ENCODE data around the gene MTMR10.

The MTMR10 gene

GRCh38 chr15:30991255-30992235 is at the start of gene MTMR10:
Gene MTMR10, minus strand, starts transcription at chr15:30991628. Its CDS starts 122 bp downstream, at chr15:30991506.
- no peak for FAIRE-seq
- DNase-seq (ENCODE audit: low spot score) = peak; percentile 46

GRCh38 chr15:31040611-31041010 is 49.2 kb upstream of the MTMR10 start:
- FAIRE-seq = no peak
- DNase-seq (ENCODE audit: low spot score) = no peak

GRCh38 chr15:31039961-31040360 is 48.5 kb upstream of the MTMR10 start:
- DNase-seq (ENCODE audit: low spot score) (no peak), FAIRE-seq (no peak)

GRCh38 chr15:31037731-31038477 is 46.5 kb upstream of the MTMR10 start:
- no peak for DNase-seq (ENCODE audit: low spot score)
- FAIRE-seq = no peak

GRCh38 chr15:31036783-31037182 is 45.4 kb upstream of the MTMR10 start:
- no peak for FAIRE-seq
- DNase-seq (ENCODE audit: low spot score) = no peak

GRCh38 chr15:31035610-31036009 is 44.2 kb upstream of the MTMR10 start:
- FAIRE-seq (no peak), DNase-seq (ENCODE audit: low spot score) (no peak)

GRCh38 chr15:31034152-31034551 is 42.7 kb upstream of the MTMR10 start:
- DNase-seq (ENCODE audit: low spot score) = no peak
- no peak for FAIRE-seq

- FAIRE-seq (no peak), DNase-seq (ENCODE audit: low spot score) (no peak)
These were observed 41.5 kb upstream of the MTMR10 start for GRCh38 chr15:31032961-31033371.

GRCh38 chr15:31031471-31032067 is 40.1 kb upstream of the MTMR10 start:
- DNase-seq (ENCODE audit: low spot score) = peak; percentile 31
- no peak for FAIRE-seq

- FAIRE-seq (no peak), DNase-seq (ENCODE audit: low spot score) (no peak)
These were observed 36.6 kb upstream of the MTMR10 start for GRCh38 chr15:31027910-31028578.

- no peak for DNase-seq (ENCODE audit: low spot score)
These were observed 34.6 kb upstream of the MTMR10 start for GRCh38 chr15:31025996-31026395.

GRCh38 chr15:31024979-31025378 is 33.6 kb upstream of the MTMR10 start:
- no peak for FAIRE-seq
- DNase-seq (ENCODE audit: low spot score) = no peak

More at GRCh38 chr15:31025996-31026395, 34.6 kb upstream of the MTMR10 start:
- no peak for FAIRE-seq

GRCh38 chr15:31024330-31024729 is 32.9 kb upstream of the MTMR10 start:
- FAIRE-seq (peak; percentile 84), DNase-seq (ENCODE audit: low spot score) (peak; percentile 88)

GRCh38 chr15:31023841-31024240 is 32.4 kb upstream of the MTMR10 start:
- DNase-seq (ENCODE audit: low spot score) (no peak), FAIRE-seq (no peak)

GRCh38 chr15:31021067-31021665 is 29.7 kb upstream of the MTMR10 start:
- DNase-seq (ENCODE audit: low spot score) (no peak), FAIRE-seq (no peak)

- DNase-seq (ENCODE audit: low spot score) = no peak
- no peak for FAIRE-seq
These were observed 29.1 kb upstream of the MTMR10 start for GRCh38 chr15:31020542-31020941.

GRCh38 chr15:31019986-31020385 is 28.6 kb upstream of the MTMR10 start:
- FAIRE-seq (no peak), DNase-seq (ENCODE audit: low spot score) (no peak)

- FAIRE-seq (no peak), DNase-seq (ENCODE audit: low spot score) (no peak)
These were observed 25.9 kb upstream of the MTMR10 start for GRCh38 chr15:31017311-31017710.

GRCh38 chr15:31016446-31016915 is 25.1 kb upstream of the MTMR10 start:
- no peak for DNase-seq (ENCODE audit: low spot score)
- no peak for FAIRE-seq

GRCh38 chr15:31014608-31014925 is 23.1 kb upstream of the MTMR10 start:
- FAIRE-seq (no peak), DNase-seq (ENCODE audit: low spot score) (no peak)
